Peyer's patch (tissue), 4 donors: ENCODE data around the gene MGLL.

Experiments
- CTCF ChIP-seq, 6 experiments: fragments of 450-650 bp in 4 of 6; fragments of 200-600 bp in 2 of 6; sonication (generic) in 1 of 6; IDR thresholded peaks; one replicate each; pipeline ENCODE4 v1.5.1; 2017 to 2019; ENCODE audit warnings: antibody characterized with exemption in 6 of 6, mild to moderate bottlenecking in 3 of 6, moderate library complexity in 1 of 6
- POLR2A ChIP-seq, 2 donors: fragments of 450-650 bp; IDR thresholded peaks; one replicate each; pipeline ENCODE4 v1.5.1; 2017; ENCODE audit warnings: antibody characterized with exemption in 2 of 2, mild to moderate bottlenecking in 2 of 2, moderate library complexity in 2 of 2

GRCh38 chr3:127722091-127722784 lies 100.1 kb downstream of the MGLL start:
- TF ChIP-seq CTCF (IDR thresholded peaks at IDR 0.05) = no peak
- TF ChIP-seq POLR2A (IDR thresholded peaks at IDR 0.05) = no peak
